Measurements from ENCODE around the gene RELT.
A peak's percentile ranks its signal among the peaks of the same experiment; 100 is the strongest.

Gene RELT

DNA sequence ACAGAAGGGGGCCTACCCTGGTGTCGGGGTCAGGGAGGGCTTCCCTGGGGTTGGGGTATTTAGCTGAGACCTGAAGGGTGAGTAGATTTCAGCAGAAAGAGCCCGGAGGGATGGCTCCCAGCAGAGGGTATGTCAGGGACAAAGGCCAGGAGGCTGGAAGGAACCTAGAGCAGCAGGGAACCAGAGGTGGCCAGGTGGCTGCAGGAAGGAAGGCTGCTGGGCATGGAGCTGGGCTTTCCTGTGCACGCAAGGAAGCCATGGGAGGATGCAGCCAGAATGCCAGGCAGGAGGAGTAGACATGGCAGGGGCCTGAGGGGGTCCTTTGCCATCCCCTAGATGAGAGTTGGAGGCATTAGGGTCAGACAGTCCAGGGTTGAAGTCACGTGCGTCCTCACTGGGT is 27.4 kb upstream of the RELT start:
- DNase-seq = no peak

DNA sequence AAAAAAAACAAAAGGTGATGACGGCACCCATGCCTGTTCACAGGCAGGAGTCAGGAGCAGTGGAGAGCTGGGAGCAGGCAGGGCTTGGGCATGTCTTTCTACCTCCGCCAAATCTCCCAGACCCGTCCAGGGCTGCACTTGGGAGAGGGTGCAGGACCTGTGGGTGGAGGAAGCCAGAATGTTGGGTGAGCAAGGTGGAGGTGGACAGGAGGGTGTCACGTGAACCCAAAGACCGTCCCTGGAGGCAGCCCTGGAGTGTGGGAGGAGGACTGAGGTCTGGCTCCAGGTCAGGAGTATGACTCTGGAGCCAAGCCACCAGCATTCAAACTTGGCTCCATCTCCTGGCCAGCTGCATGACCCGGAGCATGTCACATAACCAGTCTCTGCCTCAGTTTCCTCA is 26.6 kb upstream of the RELT start:
- DNase-seq = no peak

DNA sequence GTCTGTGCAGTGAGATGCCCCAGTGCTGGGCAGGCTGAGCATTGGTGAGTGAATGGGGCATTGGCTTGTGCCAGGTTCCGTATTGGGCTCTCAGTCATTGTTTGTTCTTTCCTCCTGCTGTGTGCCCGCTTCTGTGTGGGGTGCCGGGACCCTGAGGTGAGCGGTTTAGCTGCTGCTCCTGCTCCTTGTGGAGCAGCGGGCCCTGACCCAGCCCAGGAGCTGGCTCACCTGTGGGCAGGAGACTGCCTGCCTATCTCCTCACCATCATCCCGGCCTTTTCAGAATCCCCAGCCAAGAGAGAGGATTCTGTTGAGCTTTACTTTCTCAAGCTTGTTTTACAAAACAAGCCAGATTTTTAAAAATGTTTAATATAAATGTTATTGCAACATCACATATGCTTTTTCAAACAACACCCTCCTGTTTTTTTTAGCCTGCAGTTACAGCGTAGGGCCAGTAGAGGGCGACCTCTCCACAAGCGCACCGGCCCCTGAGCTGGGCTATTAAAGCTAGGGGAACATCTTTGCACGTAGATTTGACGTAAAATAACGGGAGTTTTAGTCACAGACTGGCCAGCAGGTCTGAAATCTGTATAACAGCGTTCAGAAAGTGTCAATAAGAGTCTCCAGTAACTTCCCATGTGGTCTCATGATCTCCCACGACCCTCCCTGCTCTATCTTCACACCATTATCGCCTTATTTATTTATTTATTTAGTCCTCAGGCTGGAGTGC is 25.1 kb upstream of the RELT start:
- no peak for DNase-seq

DNA sequence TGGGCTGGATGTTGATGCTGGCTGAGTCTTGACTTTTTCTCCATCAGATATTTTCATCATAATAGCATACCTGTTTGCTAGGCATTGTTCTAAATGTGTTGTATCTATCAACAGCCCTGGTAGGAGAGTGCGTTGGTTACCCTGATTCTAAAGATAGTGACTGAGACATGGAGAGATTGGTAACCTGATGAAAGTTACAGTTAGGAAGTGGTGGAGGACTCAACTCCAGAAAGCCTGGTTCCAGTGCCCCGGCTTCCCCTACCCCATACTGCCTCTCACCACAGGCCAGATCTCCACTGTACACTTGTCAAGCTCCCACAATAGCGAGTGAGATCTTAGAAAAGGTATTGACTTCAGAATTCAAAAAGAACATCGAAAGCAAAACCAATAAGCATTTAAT is 22.8 kb upstream of the RELT start:
- DNase-seq = no peak

DNA sequence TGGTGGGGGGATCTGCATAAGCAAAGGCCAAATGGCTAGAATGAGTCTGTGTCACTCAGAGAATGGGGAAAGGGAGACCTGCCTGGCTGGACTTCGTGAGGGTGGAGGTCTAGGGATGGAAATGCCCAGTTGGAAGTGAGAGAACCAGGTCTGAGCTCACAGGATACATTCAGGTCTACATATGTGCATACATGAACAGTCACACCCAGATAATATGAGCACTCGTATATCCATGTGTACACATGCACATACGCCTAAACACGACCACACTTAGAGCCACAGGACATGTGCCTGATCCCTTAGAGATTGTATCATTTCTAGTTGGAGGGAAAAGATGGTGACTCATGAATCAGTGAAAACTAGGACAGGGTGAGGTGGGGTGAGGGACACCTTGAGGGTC is 21.1 kb upstream of the RELT start:
- DNase-seq = no peak

DNA sequence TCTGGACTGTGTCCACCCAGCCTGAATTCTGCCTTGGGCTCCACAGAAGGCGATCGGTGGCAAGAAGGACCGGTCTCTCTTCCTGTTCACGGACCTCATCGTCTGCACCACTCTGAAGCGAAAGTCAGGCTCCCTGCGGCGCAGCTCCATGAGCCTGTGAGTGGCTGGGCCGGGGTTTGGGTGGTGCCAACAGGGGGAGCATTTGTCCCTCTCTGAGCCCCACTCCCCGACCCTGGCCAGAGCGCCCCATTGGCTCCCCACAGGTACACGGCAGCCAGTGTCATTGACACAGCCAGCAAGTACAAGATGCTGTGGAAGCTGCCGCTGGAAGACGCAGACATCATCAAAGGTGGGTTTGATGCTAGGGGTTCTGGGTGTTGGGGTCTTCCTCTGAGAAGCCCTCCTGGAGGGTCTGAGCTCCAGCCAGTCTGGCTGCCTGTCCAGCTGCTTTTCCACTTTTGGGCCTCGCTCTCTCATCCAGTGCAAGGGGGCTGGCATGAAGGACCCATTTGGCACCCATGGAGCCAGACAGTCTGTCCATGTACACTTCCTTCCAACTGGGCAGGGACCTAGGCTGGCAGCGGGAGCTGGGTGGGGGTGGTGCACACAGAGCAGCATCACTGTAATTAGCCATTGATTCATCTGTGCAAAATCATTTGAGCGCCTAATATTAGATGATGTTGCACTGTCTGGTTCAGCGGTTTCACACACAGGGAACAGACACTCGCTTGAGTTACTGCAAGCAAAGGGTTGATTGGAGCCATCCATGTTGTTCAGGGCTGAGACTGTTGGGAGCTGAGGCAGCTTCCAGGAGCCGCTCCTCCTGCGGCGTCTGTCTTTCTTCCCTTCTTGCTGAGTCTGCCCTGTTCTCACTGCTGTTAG is 19.0 kb upstream of the RELT start:
- no peak for DNase-seq

DNA sequence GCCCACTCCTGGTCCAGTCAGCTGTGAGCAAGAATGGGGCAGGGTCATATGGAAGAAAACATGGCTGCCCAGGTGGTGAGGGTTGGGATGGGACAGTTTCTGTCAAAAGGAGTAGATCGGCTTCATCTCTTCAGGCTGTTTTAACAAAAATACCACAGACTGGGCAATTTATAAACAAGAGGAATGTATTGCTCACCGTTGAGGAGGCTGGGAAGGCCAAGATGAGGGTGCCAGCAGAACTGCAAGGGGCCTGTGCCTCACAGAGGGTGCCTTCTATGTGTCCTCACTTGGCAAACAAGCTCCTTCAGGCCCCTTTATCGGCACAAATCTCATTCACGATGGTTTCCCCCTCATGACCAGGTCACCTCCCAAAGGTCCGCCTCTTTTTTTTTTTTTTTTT is 18.1 kb upstream of the RELT start:
- no peak for DNase-seq

DNA sequence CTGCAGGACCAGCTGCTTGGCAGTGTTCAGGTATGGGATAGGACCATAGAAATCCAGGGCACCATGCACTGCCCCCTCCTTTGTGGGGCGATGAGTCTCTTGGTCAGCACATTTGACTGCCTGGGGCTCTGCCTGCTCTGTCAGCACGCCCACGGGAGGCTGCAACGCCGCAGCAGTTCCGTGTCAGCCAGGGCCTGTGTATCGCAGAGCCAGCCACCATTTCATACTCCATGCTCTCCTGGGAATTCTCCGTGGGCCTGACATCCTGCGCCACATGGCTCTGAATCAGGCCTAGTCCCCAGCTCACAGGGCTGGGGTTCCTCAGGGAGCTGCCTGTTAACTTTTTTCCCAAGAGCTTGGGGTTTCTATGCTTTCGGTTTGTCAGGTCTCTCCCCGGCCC is 16.9 kb upstream of the RELT start:
- DNase-seq = no peak

DNA sequence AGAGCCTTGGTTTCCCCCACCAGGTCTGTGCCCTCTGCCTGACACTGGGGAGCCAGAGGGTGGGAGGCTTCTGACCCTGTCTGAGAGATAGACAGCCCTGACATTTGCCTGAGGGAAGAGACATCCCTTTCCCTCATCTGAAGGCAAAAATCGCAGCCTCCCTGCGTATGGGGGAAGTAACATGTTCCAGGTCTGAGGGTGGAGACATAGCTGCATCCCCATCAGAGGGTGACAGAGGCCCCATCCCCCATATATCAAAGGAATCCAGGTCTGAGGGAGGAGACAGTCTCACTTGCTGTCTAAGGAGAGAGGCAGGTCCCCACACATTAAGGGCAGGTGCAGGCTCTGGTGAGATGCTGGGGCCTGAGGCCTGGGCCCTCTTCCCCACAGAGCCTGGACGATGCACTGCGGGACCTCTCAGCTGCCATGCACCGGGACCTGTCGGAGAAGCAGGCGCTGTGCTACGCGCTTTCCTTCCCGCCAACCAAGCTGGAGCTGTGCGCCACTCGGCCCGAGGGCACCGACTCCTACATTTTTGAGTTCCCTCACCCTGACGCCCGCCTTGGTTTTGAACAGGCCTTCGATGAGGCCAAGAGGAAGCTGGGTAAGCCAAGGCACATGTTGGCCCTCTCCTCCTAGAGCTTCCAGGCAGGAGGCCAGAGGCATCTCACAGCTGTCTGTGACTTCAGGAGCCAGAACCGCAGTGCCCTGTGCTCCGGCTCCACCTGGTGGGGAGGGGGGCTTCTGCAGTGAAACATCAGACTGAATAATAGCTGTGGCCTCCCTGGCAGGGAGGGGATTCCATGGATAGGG is 16.1 kb upstream of the RELT start:
- no peak for DNase-seq

DNA sequence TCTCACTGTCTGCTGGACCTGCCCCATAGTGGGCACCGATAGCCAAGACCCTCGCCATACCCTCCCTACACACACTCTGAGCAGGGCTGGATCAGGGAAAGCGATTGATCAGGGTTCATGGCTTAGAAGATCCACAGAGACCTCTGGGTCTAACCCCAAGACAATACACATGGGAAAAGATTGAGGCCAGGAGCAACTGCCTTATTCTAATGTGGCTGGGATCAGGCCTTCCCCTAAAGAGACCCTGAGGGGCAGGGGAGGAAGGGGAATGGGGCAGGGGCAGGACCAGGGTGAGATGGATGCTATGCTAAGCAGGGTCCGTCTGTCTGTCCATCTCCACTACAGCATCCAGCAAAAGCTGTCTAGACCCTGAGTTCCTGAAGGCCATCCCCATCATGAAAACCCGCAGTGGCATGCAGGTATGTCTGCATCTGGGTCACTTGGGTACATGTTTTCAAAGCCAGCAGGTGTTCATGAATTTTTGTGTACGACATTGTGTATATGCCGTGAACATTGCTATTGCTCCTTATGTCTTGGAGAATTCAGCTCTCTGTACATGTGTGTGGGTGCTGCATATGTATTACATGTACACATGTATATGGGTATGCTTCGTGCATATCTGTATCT is 15.3 kb upstream of the RELT start:
- DNase-seq = no peak

DNA sequence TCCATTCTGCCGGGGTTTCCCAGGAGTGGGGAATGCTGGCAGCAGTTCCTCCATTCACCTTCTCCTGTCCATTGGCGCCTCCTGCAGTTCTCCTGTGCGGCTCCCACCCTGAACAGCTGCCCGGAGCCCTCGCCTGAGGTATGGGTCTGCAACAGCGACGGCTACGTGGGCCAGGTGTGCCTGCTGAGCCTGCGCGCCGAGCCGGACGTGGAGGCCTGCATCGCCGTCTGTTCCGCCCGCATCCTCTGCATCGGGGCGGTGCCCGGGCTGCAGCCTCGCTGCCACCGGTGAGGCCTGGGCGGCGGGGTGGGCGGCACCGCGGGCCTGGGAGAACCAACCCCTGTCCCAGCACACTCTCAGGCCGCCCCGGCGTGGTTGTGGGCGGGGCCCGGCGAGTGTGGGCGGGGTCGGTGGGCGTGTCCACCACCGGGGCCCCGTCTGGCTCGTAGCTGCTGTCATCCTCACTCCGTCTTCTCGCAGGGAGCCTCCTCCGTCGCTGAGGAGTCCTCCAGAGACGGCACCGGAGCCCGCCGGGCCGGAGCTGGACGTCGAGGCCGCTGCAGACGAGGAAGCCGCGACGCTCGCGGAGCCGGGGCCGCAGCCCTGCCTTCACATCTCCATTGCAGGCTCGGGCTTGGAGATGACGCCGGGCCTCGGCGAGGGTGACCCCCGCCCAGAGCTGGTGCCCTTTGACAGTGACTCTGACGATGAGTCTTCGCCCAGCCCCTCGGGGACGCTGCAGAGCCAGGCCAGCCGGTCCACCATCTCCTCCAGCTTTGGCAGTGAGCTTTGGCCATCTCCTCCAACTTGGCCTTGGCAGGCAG is 14.0 kb upstream of the RELT start:
- DNase-seq = no peak

DNA sequence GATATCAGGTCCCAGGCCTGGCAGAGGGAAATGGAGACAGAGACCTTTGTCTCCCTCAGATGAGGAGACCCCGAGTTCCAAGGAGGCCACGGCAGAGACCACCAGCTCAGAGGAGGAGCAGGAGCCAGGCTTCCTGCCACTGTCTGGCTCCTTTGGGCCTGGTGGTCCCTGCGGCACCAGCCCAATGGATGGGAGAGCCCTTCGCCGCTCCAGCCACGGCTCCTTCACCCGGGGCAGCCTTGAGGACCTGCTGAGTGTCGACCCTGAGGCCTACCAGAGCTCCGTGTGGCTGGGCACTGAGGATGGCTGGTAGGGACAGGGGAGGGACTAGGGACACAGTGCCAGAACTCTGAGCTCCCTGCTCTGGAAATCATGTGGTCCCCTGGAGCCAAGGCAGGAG is 13.1 kb upstream of the RELT start:
- no peak for DNase-seq

DNA sequence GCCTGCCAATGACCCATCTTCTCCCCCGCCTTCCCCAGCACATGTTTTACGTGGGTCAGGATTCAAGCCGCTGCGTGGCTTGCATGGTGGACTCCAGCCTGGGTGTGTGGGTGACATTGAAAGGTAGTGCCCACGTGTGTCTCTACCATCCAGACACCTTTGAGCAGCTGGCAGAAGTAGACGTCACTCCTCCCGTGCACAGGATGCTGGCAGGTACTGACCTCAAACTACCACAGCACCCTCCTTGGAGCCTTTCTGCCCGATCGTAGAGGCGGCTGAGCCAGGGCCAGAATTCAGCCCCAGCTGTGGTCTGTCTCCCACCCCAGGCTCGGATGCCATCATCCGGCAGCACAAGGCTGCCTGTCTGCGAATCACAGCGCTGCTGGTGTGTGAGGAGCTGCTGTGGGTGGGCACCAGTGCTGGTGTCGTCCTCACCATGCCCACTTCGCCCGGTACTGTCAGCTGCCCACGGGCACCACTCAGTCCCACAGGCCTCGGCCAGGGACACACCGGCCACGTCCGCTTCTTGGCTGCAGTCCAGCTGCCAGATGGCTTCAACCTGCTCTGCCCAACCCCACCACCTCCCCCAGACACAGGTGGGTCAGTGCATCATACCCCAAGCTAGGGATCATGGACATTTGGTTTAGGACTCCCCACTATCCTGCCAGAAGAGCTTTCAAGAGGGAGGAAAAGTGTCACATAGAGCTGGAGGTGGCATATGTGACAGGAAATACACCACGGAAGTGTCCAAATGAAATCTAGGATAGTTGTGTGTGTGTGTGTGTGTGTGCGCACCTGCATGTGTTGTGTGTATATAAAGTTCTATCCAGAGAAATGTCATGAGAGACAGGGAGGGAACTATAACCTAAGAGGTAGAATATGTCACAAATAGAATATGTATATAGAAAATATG is 10.6 kb upstream of the RELT start:
- no peak for DNase-seq

DNA sequence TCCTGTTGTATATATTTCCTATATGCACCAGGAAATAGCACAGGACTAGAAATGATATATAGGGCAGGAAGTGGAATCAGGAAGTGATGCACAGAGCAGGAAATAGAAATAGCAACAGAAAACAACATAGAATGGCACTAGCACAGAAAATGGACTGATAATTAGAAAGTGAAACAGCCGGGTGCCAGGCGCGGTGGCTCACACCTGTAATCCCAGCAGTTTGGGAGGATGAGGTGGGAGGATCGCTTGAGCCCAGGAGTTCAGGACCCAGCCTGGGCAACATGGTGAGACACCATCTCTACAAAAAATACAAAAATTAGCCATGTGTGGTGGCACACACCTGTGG is 10.0 kb upstream of the RELT start:
- no peak for DNase-seq

DNA sequence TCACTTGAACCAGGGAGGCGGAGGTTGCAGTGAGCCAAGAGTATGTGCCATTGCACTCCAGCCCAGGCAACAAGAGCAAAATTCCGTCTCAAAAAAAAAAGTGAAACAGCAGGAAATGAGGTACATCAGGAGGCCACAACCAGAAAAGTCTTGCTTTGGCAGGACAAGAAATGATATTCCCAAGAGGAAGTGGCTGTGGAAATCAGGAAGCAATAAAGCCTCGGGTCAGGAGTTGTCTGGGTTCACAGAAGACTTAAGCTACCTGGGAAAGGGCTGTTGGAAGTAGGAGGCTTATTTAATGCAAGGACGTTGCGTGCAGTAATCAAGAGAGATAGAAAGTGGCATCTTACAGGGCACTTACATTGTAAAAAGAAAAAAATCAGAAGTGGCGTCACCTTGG is 9.2 kb upstream of the RELT start:
- no peak for DNase-seq

DNA sequence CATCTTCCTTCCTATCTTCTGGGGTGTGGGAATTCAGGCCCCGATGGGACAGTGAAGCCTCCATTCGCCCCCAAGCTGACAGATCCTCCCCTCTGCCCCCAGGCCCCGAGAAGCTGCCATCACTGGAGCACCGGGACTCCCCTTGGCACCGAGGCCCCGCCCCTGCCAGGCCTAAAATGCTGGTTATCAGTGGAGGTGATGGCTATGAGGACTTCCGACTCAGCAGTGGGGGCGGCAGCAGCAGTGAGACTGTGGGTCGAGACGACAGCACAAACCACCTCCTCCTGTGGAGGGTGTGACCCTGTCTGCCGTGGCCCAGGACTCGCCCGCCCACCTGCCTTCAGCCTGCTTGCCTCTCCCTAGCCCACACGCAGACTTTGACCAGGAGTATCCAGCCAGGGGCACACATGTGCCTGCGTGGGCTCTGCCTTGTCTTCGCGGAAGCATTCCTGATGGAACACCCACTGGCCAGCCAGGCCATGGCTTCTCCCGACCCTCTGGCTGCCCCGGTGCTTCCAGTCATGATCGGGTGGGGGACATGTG is 8.6 kb upstream of the RELT start:
- DNase-seq = no peak

DNA sequence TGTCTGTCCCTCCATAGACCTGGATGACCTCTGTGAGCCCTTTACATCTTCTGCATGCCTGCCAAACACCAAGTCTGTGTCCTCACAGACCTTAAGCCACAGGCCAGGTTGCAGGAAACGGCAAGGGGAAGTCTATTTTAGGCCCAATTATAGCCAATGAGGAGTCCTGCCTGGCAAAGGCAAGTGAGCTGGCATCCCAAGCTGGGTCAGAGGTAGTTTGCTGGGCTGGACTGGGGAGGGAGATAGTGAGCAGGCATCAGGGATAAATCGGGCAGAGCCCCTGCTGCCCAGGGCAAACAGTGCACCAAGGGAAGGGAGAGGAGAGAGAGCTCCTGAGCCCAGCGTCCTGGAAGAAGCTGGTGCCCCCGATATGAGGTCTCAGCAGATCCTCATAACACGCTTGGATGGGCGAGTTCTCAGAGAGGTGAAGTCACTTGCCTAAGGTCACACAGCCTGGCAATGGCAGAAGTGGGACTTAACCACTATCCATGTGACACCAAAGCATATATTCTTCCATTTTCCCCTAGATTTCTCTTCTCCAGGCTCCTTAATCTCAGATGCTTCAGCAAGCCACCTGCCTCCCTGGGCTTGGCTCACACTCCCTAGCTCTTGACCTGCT is 3.7 kb upstream of the RELT start:
- DNase-seq = no peak

DNA sequence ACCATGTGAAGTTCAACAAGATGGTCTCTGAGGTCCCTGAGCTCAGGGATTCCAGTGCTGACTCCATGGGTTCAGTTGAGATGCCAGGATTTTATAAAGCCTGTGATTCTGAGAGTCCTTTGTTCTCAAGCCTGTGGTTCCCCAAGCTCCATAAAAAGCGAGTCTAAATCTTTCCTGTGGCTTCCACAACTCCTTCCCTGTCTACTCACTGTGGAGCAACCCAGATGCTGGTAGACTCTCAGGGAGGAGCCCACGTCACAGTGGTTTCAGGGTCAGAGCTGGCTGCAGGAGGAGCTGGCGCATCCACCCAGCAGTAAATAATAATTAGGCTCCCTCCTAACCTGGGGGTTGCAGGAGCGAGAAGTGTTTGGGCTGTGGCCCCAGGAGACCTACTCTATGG is 2.0 kb upstream of the RELT start:
- peak; percentile 22 for DNase-seq

DNA sequence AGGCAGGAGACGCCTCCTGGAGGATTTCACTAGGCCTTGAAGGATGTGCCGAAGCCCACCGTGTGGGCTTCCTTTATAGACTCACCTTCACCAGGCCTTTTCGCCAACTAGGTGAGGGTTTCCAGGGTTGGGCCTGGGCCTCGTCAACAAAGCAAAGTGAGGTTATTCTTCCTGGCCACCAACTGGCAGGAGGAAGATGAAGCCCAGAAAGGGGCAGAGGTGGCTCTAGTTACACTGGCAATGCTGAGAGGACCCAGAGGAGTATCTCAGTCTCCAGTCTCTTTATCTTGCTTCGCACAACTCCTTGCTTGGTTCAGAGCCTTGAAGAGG is 404 bp upstream of the RELT start:
- DNase-seq = no peak

DNA sequence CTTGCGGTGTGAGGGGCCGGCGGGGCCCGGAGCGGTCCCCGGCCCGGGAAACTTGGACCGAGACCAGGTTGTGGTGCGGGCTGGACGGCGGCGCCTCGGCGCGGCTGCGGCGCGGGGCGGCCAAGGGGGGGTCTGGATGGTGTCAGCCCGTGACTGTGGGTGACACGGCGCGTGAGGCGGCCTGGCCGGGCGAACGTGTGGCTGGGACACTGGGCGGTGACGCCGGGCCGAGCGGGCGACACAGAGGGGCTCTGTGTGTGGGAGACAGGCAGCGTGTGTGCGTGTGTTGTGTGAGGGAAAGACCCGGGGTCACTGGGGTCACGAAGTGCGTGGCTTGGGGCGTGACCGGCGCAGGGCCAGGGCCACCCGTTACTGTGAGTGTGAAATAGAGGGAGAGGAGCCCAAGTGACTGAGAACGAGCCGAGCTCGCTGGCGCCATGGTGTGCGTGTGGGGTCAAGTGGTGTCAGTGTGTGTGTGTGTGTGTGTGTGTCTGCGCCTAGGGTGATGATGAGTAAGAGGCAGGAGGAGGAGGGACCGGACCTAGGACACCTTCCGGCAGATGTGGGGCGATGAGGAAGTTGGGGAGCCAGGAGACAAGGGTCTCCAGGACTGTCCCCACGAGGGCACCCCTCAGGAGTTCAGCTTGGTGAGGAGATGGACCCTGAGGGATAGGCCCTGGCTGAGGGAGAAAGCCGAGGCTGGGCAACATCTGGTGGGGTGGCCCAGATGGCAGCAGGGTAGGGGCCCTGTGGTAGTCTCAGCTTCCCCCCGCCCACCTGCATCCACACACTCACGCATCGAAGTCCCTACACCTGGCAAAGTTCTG is 817 bp downstream of the RELT start:
- no peak for DNase-seq

All from NCI-H1436 treated with DMSO at 0.1 percent for 48 hours (cell line).